ENCODE measurements around the gene XRRA1. TPM values are rescaled to one million over a fixed set of nuclear protein-coding genes. Genes with fewer than 3 reads are reported as not detected.
"Not testable (repeated sequence)": the region's sequence is repeated elsewhere in the genome, so short reads cannot be mapped to it uniquely, and the experiment has no call there.

Gene XRRA1, protein sequence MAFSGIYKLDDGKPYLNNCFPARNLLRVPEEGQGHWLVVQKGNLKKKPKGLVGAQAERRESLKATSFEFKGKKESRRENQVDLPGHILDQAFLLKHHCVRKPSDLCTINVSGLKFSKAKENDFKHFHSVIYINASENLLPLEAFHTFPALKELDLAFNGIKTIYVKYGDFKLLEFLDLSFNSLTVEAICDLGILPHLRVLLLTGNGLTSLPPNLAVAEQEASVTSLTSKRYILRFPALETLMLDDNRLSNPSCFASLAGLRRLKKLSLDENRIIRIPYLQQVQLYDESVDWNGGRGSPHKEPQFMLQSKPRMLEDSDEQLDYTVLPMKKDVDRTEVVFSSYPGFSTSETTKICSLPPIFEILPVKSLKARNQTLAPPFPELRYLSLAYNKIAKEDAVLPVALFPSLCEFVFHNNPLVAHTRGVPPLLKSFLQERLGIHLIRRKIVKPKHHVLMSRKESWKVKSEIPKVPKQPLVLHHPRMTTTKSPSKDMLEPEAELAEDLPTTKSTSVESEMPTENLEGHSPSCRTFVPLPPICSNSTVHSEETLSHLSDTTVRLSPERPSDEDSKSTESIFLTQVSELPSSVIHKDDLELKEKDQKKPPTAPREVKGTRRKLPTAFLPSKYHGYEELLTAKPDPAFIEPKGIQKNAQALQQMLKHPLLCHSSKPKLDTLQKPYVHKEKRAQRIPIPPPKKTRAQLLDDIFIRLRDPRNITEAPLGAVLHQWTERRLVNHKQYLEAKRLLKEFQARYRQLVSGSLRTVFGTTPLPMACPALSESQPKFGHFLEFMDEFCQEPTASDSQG
- 10 to 100 TPM in 6 of 10 donors, 1 to 10 TPM in 4; 4.0 to 22.8 (median 11.7) TPM for total RNA-seq
- polyA plus RNA-seq, result 1 to 10 TPM; 1.8 to 4.3 TPM
- long read RNA-seq, donor 1, partial matches to known transcripts, result 0 of 11 reads
- long read RNA-seq, donor 1, other reads (novel, unspliced or antisense), result 11 of 11 reads
- long read RNA-seq, donor 2, partial matches to known transcripts, result 0 of 6 reads
- long read RNA-seq, donor 2, other reads (novel, unspliced or antisense), result 6 of 6 reads
- long read RNA-seq, donor 3, partial matches to known transcripts, result 1 of 16 reads
- long read RNA-seq, donor 3, other reads (novel, unspliced or antisense), result 15 of 16 reads

DNA sequence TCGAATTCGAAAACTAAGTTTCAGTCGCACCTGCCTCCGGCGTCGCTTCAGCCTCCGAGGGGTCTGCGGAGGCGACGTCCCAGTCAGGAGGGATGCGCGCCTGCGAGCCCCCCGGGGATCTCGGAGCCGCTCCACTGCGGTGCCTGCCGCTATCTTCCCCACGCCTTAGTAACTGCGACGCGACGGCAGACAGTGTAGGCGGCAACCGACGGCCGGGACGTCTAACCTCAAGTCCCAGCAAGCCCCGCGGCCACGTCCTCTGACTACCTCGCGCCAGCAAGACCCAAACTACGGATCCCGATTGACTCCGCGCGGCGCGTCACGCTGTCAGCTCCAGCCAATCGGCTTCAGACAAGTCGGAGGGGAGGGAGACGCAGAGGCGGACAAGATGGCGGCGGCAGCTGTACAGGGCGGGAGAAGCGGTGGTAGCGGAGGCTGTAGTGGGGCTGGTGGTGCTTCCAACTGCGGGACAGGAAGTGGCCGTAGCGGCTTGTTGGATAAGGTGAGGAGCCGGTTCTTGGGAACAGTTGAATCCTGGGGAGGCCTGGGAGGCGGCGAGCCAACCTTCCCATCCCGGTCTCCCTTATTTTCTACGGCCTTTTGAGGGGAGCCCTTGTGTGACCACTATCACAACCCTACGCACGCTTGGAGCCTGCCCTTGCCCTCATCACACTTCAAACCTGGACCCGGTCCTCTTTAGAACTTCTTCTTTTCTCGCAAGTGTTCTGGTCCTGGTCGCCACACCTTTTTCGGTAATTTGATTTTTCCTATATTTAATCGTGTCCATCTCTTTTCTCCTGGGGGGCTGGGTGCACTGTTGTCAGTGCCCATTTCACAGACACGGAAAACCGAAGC lies at the start of gene XRRA1, which contains the start of gene SPCS2:
Gene XRRA1 (minus strand): TSS at position 194 of the 855 bp plus-strand sequence. CDS start 8,213 bp downstream, outside the sequence.
Gene SPCS2 (plus strand): TSS at position 369 of the 855 bp plus-strand sequence. CDS start 20 bp downstream, at position 389.
- H3K9me3 ChIP-seq, result no peaks in the 10 kb centered on the region
- peak within 1 kb of the TSS; percentile 50 to 93 (median 82) for H3K4me3 ChIP-seq
- peak; percentile 98 to 100 (median 100) for ATAC-seq
- 0% methylated on average over 66 to 67 of the region's 67 CpGs for WGBS, 2 donors
- peak within 1 kb of the TSS in 9 of 10 donors; percentile 79 to 95 (median 87) for H3K27ac ChIP-seq
- H3K4me1 ChIP-seq, result peaks cover 0 to 60% (median 47%) of the 10 kb centered on the region in 9 donors
- no peak for TF ChIP-seq CTCF (IDR thresholded peaks at IDR 0.05)
- peaks cover 0 to 35% (median 0%) of the 10 kb centered on the region in 9 donors for H3K36me3 ChIP-seq
- DNase-seq, result peak; percentile 98 to 99
- intact Hi-C loops (cut with DNase I), result no loop called here
- H3K27me3 ChIP-seq, result no peaks in the 10 kb centered on the region

GRCh38 chr11:74992852-74993251 lies 44.0 kb upstream of the XRRA1 start:
- intact Hi-C loops (cut with DNase I), result no loop called here
- DNase-seq (no peak), ATAC-seq (no peak)
- Histone ChIP-seq H3K27ac (no peak overlapping the region), H3K36me3 (peaks cover 0 to 40% (median 10%) of the 10 kb centered on the region in 9 donors), H3K27me3 (no peaks in the 10 kb centered on the region), H3K4me1 (peaks cover 0 to 35% (median 17%) of the 10 kb centered on the region in 9 donors), H3K4me3 (no peak overlapping the region), H3K9me3 (no peaks in the 10 kb centered on the region)
- TF ChIP-seq CTCF (IDR thresholded peaks at IDR 0.05), result no peak
- WGBS, 2 donors, result 93 to 98% methylated on average over 5 of the region's 5 CpGs

- Histone ChIP-seq H3K36me3 (peaks cover 0 to 25% (median 10%) of the 10 kb centered on the region in 9 donors), H3K27me3 (no peaks in the 10 kb centered on the region), H3K4me1 (peaks cover 0 to 35% (median 17%) of the 10 kb centered on the region in 9 donors), H3K9me3 (no peaks in the 10 kb centered on the region), H3K27ac (peak overlapping the region in 1 of 10 donors; percentile 18), H3K4me3 (no peak overlapping the region)
- intact Hi-C loops (cut with DNase I), result no loop called here
- DNase-seq (no peak), ATAC-seq (no peak)
- TF ChIP-seq CTCF (IDR thresholded peaks at IDR 0.05), result no peak
- 46 to 47% methylated on average over 1 of the region's 1 CpG for WGBS, 2 donors
Observed at GRCh38 chr11:74990941-74991340, 42.0 kb upstream of the XRRA1 start.

GRCh38 chr11:74990150-74990549 lies 41.3 kb upstream of the XRRA1 start:
- Histone ChIP-seq H3K36me3 (peaks cover 0 to 18% (median 3%) of the 10 kb centered on the region in 9 donors), H3K4me1 (peaks cover 0 to 35% (median 17%) of the 10 kb centered on the region in 9 donors), H3K27ac (peak overlapping the region in 1 of 10 donors; percentile 18), H3K4me3 (peak overlapping the region in 1 of 10 donors; percentile 89)
- ATAC-seq; intact Hi-C loops (cut with DNase I); H3K9me3 ChIP-seq; DNase-seq; H3K27me3 ChIP-seq: not testable (repeated sequence)
- WGBS, 2 donors, result 90 to 93% methylated on average over 4 of the region's 4 CpGs
